Neutrophil (primary cell): ENCODE data around the gene PPP1R14C.

ENCODE experiments used
- H3K27ac ChIP-seq: fragments of 200-600 bp; sonication (generic); 2 replicates; pipeline ENCODE4 v1.5.1; 2016; ENCODE audit warnings: mild to moderate bottlenecking, moderate library complexity
- H3K27me3 ChIP-seq: fragments of 200-600 bp; sonication (generic); 2 replicates; pipeline ENCODE4 v1.6.0; 2016; ENCODE audit warnings: mild to moderate bottlenecking
- H3K36me3 ChIP-seq: fragments of 200-600 bp; sonication (generic); 2 replicates; pipeline ENCODE4 v1.5.1; 2017
- H3K4me1 ChIP-seq, 2 experiments: fragments of 200-600 bp in 1 of 2; sonication (generic) in 1 of 2; 1 replicate in 1 of 2; 2 replicates in 1 of 2; pipeline versions ENCODE4 v1.5.1 to v1.6.1; 2013 to 2016; ENCODE audit warnings: low read depth in 1 of 2, low read length in 1 of 2, mild to moderate bottlenecking in 1 of 2, moderate library complexity in 1 of 2; ENCODE audit not compliant: control insufficient read depth in 1 of 2, insufficient read depth in 1 of 2
- H3K4me3 ChIP-seq, 2 experiments: fragments of 200-600 bp in 1 of 2; sonication (generic) in 1 of 2; 1 replicate in 1 of 2; 2 replicates in 1 of 2; pipeline ENCODE4 v1.5.1; 2013 to 2016; ENCODE audit warnings: low read depth in 1 of 2, low read length in 1 of 2, mild to moderate bottlenecking in 1 of 2, moderate library complexity in 1 of 2
- H3K9me3 ChIP-seq: fragments of 200-600 bp; sonication (generic); 2 replicates; pipeline ENCODE4 v1.5.1; 2016
- TF ChIP-seq, protein P1 (sequence below): fragments of 200-600 bp; sonication (generic); IDR thresholded peaks from 2 replicates; pipeline ENCODE4 v1.5.1; 2016; ENCODE audit warnings: antibody characterized with exemption

The PPP1R14C gene

DNA sequence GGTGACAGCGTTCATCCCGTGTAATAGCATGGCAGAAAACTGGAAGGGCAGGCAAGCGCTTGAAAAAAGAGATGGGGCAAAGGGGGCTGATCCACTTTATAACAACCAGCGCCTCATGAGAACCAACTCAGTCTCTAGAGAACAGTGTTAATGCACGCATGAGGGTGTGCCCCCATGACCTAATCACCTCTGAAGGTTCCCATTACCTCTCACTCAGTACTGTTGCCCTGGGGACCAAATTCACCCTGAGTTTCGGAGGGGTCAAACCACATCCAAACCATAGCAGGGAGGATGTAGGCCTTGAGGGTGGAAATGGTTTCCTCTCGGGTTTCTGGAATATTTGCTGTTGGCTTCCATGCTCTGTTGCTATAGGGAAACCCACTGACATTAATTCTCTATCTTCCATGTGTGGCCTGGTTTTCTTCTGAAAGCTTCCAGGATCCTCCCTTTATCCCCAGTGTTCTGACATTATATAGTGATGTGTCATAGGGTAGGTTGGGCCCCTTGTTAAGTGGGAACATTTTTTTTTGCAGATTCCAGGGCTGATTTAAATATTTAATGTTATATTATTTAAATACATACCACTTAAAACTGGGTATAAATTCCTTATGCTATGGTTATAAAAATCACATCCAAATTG is 65.2 kb downstream of the PPP1R14C start:
- Histone ChIP-seq H3K9me3 (no peaks in the 10 kb centered on the region), H3K36me3 (no peaks in the 10 kb centered on the region), H3K27me3 (peaks cover 3% of the 10 kb centered on the region), H3K4me3 (no peak overlapping the region), H3K27ac (no peak overlapping the region), H3K4me1 (no peaks in the 10 kb centered on the region)
- TF ChIP-seq, protein P1, sequence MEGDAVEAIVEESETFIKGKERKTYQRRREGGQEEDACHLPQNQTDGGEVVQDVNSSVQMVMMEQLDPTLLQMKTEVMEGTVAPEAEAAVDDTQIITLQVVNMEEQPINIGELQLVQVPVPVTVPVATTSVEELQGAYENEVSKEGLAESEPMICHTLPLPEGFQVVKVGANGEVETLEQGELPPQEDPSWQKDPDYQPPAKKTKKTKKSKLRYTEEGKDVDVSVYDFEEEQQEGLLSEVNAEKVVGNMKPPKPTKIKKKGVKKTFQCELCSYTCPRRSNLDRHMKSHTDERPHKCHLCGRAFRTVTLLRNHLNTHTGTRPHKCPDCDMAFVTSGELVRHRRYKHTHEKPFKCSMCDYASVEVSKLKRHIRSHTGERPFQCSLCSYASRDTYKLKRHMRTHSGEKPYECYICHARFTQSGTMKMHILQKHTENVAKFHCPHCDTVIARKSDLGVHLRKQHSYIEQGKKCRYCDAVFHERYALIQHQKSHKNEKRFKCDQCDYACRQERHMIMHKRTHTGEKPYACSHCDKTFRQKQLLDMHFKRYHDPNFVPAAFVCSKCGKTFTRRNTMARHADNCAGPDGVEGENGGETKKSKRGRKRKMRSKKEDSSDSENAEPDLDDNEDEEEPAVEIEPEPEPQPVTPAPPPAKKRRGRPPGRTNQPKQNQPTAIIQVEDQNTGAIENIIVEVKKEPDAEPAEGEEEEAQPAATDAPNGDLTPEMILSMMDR = no peak

DNA sequence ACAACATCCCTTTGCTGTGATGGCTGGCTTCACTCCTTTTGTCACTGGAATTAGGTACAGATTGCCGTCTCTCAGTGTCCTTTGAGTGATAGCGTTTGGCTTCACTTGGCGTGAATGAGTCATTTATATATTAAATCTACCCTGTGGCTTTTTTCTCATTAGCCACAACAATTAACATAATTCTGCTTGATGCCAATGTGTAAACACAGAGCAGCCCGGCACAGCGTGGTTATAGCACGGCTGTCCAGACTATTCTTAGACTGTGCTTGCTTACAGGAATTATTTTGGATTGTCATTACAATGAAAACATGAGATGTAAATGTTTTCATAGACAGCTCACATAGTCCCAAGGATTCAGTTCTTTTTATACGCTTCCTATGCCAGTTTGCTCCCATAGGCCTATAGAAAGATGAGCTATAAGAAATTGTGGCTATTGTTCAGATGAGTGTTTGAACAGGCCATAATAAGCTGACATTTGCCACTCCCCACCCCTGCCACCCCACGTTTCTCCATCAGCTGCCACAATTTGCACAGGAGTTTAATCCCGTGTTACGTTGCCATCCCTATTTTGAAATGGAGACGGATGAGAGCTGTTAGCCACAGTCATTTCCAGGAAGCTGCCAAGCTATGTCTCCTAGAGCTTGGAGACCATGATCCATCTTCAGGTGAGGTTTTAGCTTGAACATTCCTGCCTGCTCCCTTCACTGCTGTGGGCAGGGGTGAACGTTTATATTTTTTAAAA is 65.9 kb downstream of the PPP1R14C start:
- Histone ChIP-seq H3K9me3 (no peaks in the 10 kb centered on the region), H3K27me3 (peaks cover 3% of the 10 kb centered on the region), H3K36me3 (no peaks in the 10 kb centered on the region), H3K4me3 (no peak overlapping the region), H3K27ac (no peak overlapping the region), H3K4me1 (no peaks in the 10 kb centered on the region)
- TF ChIP-seq, protein P1 = no peak

DNA sequence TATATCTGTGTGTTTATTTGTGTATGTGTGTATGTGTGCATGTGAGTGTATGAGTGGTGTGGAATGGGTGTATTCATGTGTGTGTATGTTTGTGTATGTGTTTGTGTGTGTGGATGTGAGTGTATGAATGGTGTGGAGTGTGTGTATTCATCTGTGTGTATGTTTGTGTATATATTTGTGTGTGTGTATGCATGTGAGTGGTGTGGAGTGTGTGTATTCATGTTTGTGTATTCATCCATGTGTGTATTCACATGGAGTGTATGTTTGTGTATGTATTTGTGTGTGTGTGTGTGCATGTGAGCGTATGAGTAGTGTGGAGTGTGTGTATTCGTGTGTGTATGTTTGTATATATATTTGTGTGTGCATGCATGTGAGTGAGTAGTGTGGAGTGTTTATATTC is 66.6 kb downstream of the PPP1R14C start:
- peaks cover 3% of the 10 kb centered on the region for H3K27me3 ChIP-seq
- TF ChIP-seq, protein P1 = no peak
- no peaks in the 10 kb centered on the region for H3K9me3 ChIP-seq

DNA sequence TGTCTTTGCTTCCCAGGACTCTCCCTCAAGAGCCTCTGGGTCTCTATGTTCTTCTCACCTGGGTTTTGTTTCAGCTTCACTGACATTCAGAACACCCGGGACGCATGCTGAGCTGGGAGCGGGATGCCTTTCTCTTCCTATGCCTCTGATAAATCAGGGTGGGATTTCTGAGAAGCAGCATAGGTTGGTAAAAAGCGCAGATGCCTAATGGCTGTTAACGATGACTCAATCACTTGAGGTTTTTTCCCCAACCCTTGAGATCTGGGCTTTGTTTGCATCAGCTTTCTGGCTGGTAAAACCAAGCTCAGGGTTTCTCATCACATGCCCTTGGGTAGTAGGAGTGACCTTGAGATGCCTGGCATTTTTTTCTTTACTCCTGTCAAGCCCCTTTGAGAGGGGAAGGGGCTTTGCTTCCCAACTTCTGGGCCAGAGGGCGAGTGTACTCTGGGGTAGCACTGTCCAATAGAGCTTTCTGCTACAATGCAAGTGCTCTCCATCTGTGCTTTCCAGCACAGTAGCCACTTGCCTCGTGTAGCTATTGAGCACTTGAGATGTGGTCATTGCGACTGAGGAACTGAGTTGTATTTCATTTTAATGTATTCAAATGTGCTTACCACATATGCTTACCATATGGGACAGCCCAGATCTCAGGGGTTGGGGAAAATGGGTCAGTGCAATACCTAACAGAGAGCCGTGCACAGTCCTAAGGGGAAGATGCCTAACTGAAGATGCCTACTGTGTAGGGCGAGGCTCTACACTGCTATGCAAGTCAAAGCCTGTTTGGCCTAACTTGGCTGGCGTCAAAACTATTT is 69.1 kb downstream of the PPP1R14C start:
- Histone ChIP-seq H3K4me1 (no peaks in the 10 kb centered on the region), H3K27me3 (peaks cover 3% of the 10 kb centered on the region), H3K4me3 (no peak overlapping the region), H3K27ac (no peak overlapping the region), H3K36me3 (no peaks in the 10 kb centered on the region), H3K9me3 (no peaks in the 10 kb centered on the region)
- TF ChIP-seq, protein P1 = no peak

More for the DNA sequence above, 66.6 kb downstream of the PPP1R14C start:
- H3K4me3 ChIP-seq = no peak overlapping the region
- H3K4me1 ChIP-seq = no peaks in the 10 kb centered on the region
- no peaks in the 10 kb centered on the region for H3K36me3 ChIP-seq
- no peak overlapping the region for H3K27ac ChIP-seq

DNA sequence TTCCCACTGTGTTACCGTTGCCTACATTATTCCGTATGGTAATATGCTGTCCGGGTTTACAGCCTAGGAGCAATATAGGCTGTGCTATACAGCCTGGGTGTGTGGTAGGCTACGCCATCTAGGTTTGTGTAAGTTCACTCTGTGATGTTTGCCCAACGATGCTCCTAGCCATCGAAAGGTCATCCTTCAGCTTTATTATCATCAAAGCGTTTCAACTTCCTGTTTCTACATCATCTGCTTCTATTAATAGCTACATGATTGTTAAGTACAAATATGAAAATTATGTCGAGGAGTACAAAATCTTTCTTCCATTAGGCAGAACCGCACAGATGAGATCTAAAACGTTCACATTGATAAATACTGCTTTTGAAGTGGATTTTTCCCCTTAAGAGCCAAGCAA is 69.9 kb downstream of the PPP1R14C start:
- Histone ChIP-seq H3K27ac (no peak overlapping the region), H3K4me3 (no peak overlapping the region), H3K4me1 (no peaks in the 10 kb centered on the region), H3K27me3 (peaks cover 3% of the 10 kb centered on the region), H3K36me3 (no peaks in the 10 kb centered on the region), H3K9me3 (no peaks in the 10 kb centered on the region)
- TF ChIP-seq, protein P1 = no peak
